ENCODE results near the gene CLDN19.
"Not testable (repeated sequence)": the region's sequence is repeated elsewhere in the genome, so short reads cannot be mapped to it uniquely, and the experiment has no call there.

CLDN19 gene

GRCh38 chr1:42761567-42761966 lies 21.5 kb upstream of the CLDN19 start:
- DNase-seq (ENCODE audit: low read depth in 3 of 3) = no peak

- DNase-seq (ENCODE audit: low read depth in 3 of 3) = no peak
Observed at GRCh38 chr1:42759114-42759513, 19.1 kb upstream of the CLDN19 start.

- no peak for DNase-seq (ENCODE audit: low read depth in 3 of 3)
Observed at GRCh38 chr1:42758641-42759040, 18.6 kb upstream of the CLDN19 start.

- DNase-seq (ENCODE audit: low read depth in 3 of 3) = no peak
Observed at GRCh38 chr1:42757892-42758275, 17.8 kb upstream of the CLDN19 start.

GRCh38 chr1:42756956-42757891 lies 17.2 kb upstream of the CLDN19 start:
- DNase-seq (ENCODE audit: low read depth in 3 of 3) = no peak

- DNase-seq (ENCODE audit: low read depth in 3 of 3) = no peak
Observed at GRCh38 chr1:42753070-42753469, 13.0 kb upstream of the CLDN19 start.

GRCh38 chr1:42752284-42752683 lies 12.2 kb upstream of the CLDN19 start:
- DNase-seq (ENCODE audit: low read depth in 3 of 3) = no peak

GRCh38 chr1:42751511-42752070 lies 11.6 kb upstream of the CLDN19 start:
- DNase-seq (ENCODE audit: low read depth in 3 of 3) = not testable (repeated sequence)

- no peak for DNase-seq (ENCODE audit: low read depth in 3 of 3)
Observed at GRCh38 chr1:42750041-42750440, 10.0 kb upstream of the CLDN19 start.

- no peak for DNase-seq (ENCODE audit: low read depth in 3 of 3)
Observed at GRCh38 chr1:42748461-42749410, 8.7 kb upstream of the CLDN19 start.

- no peak for DNase-seq (ENCODE audit: low read depth in 3 of 3)
Observed at GRCh38 chr1:42748021-42748420, 8.0 kb upstream of the CLDN19 start.

- DNase-seq (ENCODE audit: low read depth in 3 of 3) = no peak
Observed at GRCh38 chr1:42747125-42747524, 7.1 kb upstream of the CLDN19 start.

- no peak for DNase-seq (ENCODE audit: low read depth in 3 of 3)
Observed at GRCh38 chr1:42746436-42747105, 6.5 kb upstream of the CLDN19 start.

GRCh38 chr1:42745851-42746250 lies 5.8 kb upstream of the CLDN19 start:
- no peak for DNase-seq (ENCODE audit: low read depth in 3 of 3)

- no peak for DNase-seq (ENCODE audit: low read depth in 3 of 3)
Observed at GRCh38 chr1:42744148-42744413, 4.0 kb upstream of the CLDN19 start.

GRCh38 chr1:42743317-42744147 lies 3.5 kb upstream of the CLDN19 start:
- no peak for DNase-seq (ENCODE audit: low read depth in 3 of 3)

- DNase-seq (ENCODE audit: low read depth in 3 of 3) = no peak
Observed at GRCh38 chr1:42742617-42743316, 2.7 kb upstream of the CLDN19 start.

- no peak for DNase-seq (ENCODE audit: low read depth in 3 of 3)
Observed at GRCh38 chr1:42742141-42742540, 2.1 kb upstream of the CLDN19 start.

GRCh38 chr1:42741706-42742105 lies 1.7 kb upstream of the CLDN19 start:
- no peak for DNase-seq (ENCODE audit: low read depth in 3 of 3)

- DNase-seq (ENCODE audit: low read depth in 3 of 3) = no peak
Observed at GRCh38 chr1:42740851-42741580, 980 bp upstream of the CLDN19 start.

All from stimulated activated CD4-positive, alpha-beta T cell treated with anti-CD3 and anti-CD28 coated beads, TNF-alpha, amount 100 ng/mL, for 48 hours (primary cell).